IMR-90 (cell line): ENCODE data around the gene PDYN. TPM values are rescaled to one million over a fixed set of nuclear protein-coding genes. Genes with fewer than 3 reads are reported as not detected.

Experiments used
- ATAC-seq: fragments of 200-7000 bp; cut with Tn5 transposase; 2 replicates; pipeline ENCODE4 v1.9.1; 2020; ENCODE audit warnings: low read depth, mild to moderate bottlenecking, moderate library complexity
- BruUV-seq: library from RNA; stranded (reverse); fragments of 400-500 nt; replicated peaks from 2 replicates; lab custom pipeline; 2021; lab: Mats Ljungman, UMichigan
- CTCF ChIA-PET: fragments of 300-600 bp; formaldehyde crosslinking; extraction: SDS; loops from one replicate; lab custom pipeline; 2021; ENCODE audit warnings: antibody characterized with exemption; lab: Yijun Ruan, JAX
- POLR2A ChIA-PET: fragments of 300-600 bp; sonication (Branson Sonifier 250); formaldehyde crosslinking; loops from one replicate; lab custom pipeline; 2022; ENCODE audit warnings: antibody characterized with exemption; ENCODE audit not compliant: unreplicated experiment; lab: Charles Lee
- DNase-seq: peaks from one replicate; pipeline ENCODE4 v3.0.0; 2013
- H2AFZ ChIP-seq: replicated peaks from 2 replicates; pipeline ENCODE3; 2013; ENCODE audit warnings: low read length, mild to moderate bottlenecking; ENCODE audit not compliant: poor library complexity
- H2AK5ac ChIP-seq: 2 replicates; pipeline ENCODE4 v1.6.1; 2013; ENCODE audit warnings: low read depth, low read length, inconsistent platforms
- H2AK9ac ChIP-seq: replicated peaks from 2 replicates; pipeline ENCODE3; 2013; ENCODE audit warnings: mild to moderate bottlenecking, low read depth, low read length, moderate library complexity; ENCODE audit not compliant: poor library complexity
- H2BK120ac ChIP-seq: 2 replicates; pipeline ENCODE4 v1.6.1; 2013; ENCODE audit warnings: low read depth, low read length, inconsistent platforms
- H2BK15ac ChIP-seq: 3 replicates; pipeline ENCODE4 v1.6.1; 2013; ENCODE audit warnings: low read depth, low read length, inconsistent platforms
- H2BK20ac ChIP-seq: 2 replicates; pipeline ENCODE4 v1.6.1; 2013; ENCODE audit warnings: low read depth, mild to moderate bottlenecking, inconsistent platforms, low read length, moderate library complexity
- H2BK5ac ChIP-seq: 2 replicates; pipeline ENCODE4 v1.6.1; 2013; ENCODE audit warnings: mild to moderate bottlenecking, low read depth, low read length, inconsistent platforms; ENCODE audit not compliant: poor library complexity, severe bottlenecking
- H3K14ac ChIP-seq: replicated peaks from 2 replicates; pipeline ENCODE4 v1.6.1; 2013; ENCODE audit warnings: low read depth, low read length, inconsistent platforms
- H3K18ac ChIP-seq: 2 replicates; pipeline ENCODE4 v1.6.1; 2013; ENCODE audit warnings: low read depth, low read length, control low read depth
- H3K23ac ChIP-seq: 2 replicates; pipeline ENCODE4 v1.6.1; 2013; ENCODE audit warnings: low read depth, low read length, inconsistent platforms
- H3K27ac ChIP-seq: 2 replicates; pipeline ENCODE4 v1.5.1; 2013; ENCODE audit warnings: mild to moderate bottlenecking, control low read depth, low read length; ENCODE audit not compliant: insufficient read depth
- H3K27me3 ChIP-seq: 2 replicates; pipeline ENCODE4 v1.6.1; 2013; ENCODE audit warnings: low read length; ENCODE audit not compliant: control insufficient read depth, insufficient read depth
- H3K36me3 ChIP-seq: 2 replicates; pipeline ENCODE4 v1.6.1; 2013; ENCODE audit warnings: low read length, mixed read lengths; ENCODE audit not compliant: control insufficient read depth, insufficient read depth
- H3K4ac ChIP-seq: 2 replicates; pipeline ENCODE4 v1.6.1; 2013; ENCODE audit warnings: low read depth, low read length, inconsistent platforms
- H3K4me1 ChIP-seq: 2 replicates; pipeline ENCODE4 v1.6.1; 2013; ENCODE audit warnings: low read length, mixed read lengths; ENCODE audit not compliant: control insufficient read depth, insufficient read depth
- H3K4me2 ChIP-seq: 2 replicates; pipeline ENCODE4 v1.6.1; 2013; ENCODE audit warnings: low read depth, mild to moderate bottlenecking, control low read depth, low read length, moderate library complexity
- H3K4me3 ChIP-seq: 2 replicates; pipeline ENCODE4 v1.5.1; 2013; ENCODE audit warnings: low read depth, mild to moderate bottlenecking, control low read depth, low read length, moderate library complexity; ENCODE audit not compliant: insufficient read depth
- H3K56ac ChIP-seq: 2 replicates; pipeline ENCODE4 v1.6.1; 2013; ENCODE audit warnings: low read length, inconsistent platforms; ENCODE audit not compliant: insufficient read depth; ENCODE audit errors: extremely low read depth
- H3K79me1 ChIP-seq, 2 experiments: 2 replicates each; pipeline ENCODE4 v1.6.1; 2013; ENCODE audit warnings: low read length in 2 of 2, inconsistent platforms in 1 of 2, low read depth in 1 of 2
- H3K9ac ChIP-seq: 2 replicates; pipeline ENCODE4 v1.6.1; 2013; ENCODE audit warnings: low read depth, low read length, control low read depth
- H3K9me1 ChIP-seq: 2 replicates; pipeline ENCODE4 v1.6.1; 2013; ENCODE audit warnings: low read length, inconsistent platforms; ENCODE audit not compliant: insufficient read depth
- H3K9me3 ChIP-seq: 2 replicates; pipeline ENCODE4 v1.6.1; 2013; ENCODE audit warnings: low read length; ENCODE audit not compliant: control insufficient read depth, insufficient read depth
- H4K20me1 ChIP-seq: 2 replicates; pipeline ENCODE4 v1.6.1; 2013; ENCODE audit warnings: low read length, inconsistent platforms; ENCODE audit not compliant: insufficient read depth
- H4K5ac ChIP-seq: 2 replicates; pipeline ENCODE4 v1.6.1; 2013; ENCODE audit warnings: mild to moderate bottlenecking, low read depth, low read length, control low read depth
- H4K8ac ChIP-seq, 2 experiments: 2 replicates each; pipeline ENCODE4 v1.6.1; 2013; ENCODE audit warnings: low read depth in 2 of 2, low read length in 2 of 2, control low read depth in 1 of 2, inconsistent platforms in 1 of 2
- H4K91ac ChIP-seq: 2 replicates; pipeline ENCODE4 v1.6.1; 2013; ENCODE audit warnings: low read depth, low read length, inconsistent platforms; ENCODE audit not compliant: insufficient read depth
- BHLHE40 ChIP-seq: fragments of 150-350 bp; IDR thresholded peaks from 2 replicates; pipeline ENCODE4 v1.6.1; 2016; ENCODE audit warnings: mild to moderate bottlenecking, low read depth, low read length
- CEBPB ChIP-seq: IDR thresholded peaks from 2 replicates; pipeline ENCODE4 v1.6.1; 2012; ENCODE audit warnings: low read depth, low read length, improper control_type of control experiment
- CHD1 ChIP-seq: IDR thresholded peaks from 2 replicates; pipeline ENCODE4 v1.6.1; 2012; ENCODE audit warnings: low read depth, low read length, improper control_type of control experiment
- CTCF ChIP-seq: conservative IDR thresholded peaks from 2 replicates; pipeline ENCODE4 v1.5.1; 2012; ENCODE audit warnings: mild to moderate bottlenecking, low read depth, low read length, improper control_type of control experiment
- ELK1 ChIP-seq: fragments of 150-350 bp; IDR thresholded peaks from 2 replicates; pipeline ENCODE4 v1.6.1; 2016; ENCODE audit warnings: low read depth, mild to moderate bottlenecking, low read length, moderate library complexity, borderline replicate concordance
- FOS ChIP-seq: fragments of 150-350 bp; IDR thresholded peaks from 2 replicates; pipeline ENCODE4 v1.6.1; 2016; ENCODE audit warnings: low read depth, low read length
- MAFK ChIP-seq: IDR thresholded peaks from 2 replicates; pipeline ENCODE4 v1.6.1; 2012; ENCODE audit warnings: low read depth, low read length, improper control_type of control experiment
- MAZ ChIP-seq: IDR thresholded peaks from 2 replicates; pipeline ENCODE4 v1.6.1; 2012; ENCODE audit warnings: low read depth, mild to moderate bottlenecking, low read length, improper control_type of control experiment, moderate library complexity, borderline replicate concordance
- MXI1 ChIP-seq: IDR thresholded peaks from 2 replicates; pipeline ENCODE4 v1.6.1; 2012; ENCODE audit warnings: low read depth, mild to moderate bottlenecking, low read length, moderate library complexity, borderline replicate concordance
- NFE2L2 ChIP-seq: fragments of 150-350 bp; IDR thresholded peaks from 2 replicates; pipeline ENCODE4 v1.6.1; 2016; ENCODE audit warnings: low read depth, mild to moderate bottlenecking, low read length
- POLR2A ChIP-seq: IDR thresholded peaks from 2 replicates; pipeline ENCODE4 v1.6.1; 2012; ENCODE audit warnings: mild to moderate bottlenecking, low read depth, low read length
- RAD21 ChIP-seq: IDR thresholded peaks from 2 replicates; pipeline ENCODE4 v1.6.1; 2012; ENCODE audit warnings: low read length, improper control_type of control experiment
- RCOR1 ChIP-seq: IDR thresholded peaks from 2 replicates; pipeline ENCODE4 v1.6.1; 2012; ENCODE audit warnings: mild to moderate bottlenecking, low read length, improper control_type of control experiment; ENCODE audit not compliant: insufficient replicate concordance
- RFX5 ChIP-seq: IDR thresholded peaks from 2 replicates; pipeline ENCODE4 v1.8.0; 2012; ENCODE audit warnings: low read depth, mild to moderate bottlenecking, low read length, moderate library complexity
- SMC3 ChIP-seq: fragments of 150-350 bp; IDR thresholded peaks from 2 replicates; pipeline ENCODE4 v1.6.1; 2016; ENCODE audit warnings: low read depth, mild to moderate bottlenecking, antibody characterized with exemption, low read length, moderate library complexity
- USF2 ChIP-seq: fragments of 150-350 bp; IDR thresholded peaks from 2 replicates; pipeline ENCODE4 v1.6.1; 2017; ENCODE audit warnings: mild to moderate bottlenecking, antibody characterized with exemption, low read length, low read depth
- WGBS, 2 experiments: methylation state at CpG; one replicate each; pipeline versions ENCODE4 v1.1.5 to v1.1.7; 2013; ENCODE audit warnings: missing lambda C conversion rate in 2 of 2; ENCODE audit not compliant: insufficient read length in 1 of 2; ENCODE audit errors: extremely low coverage in 2 of 2; 5-methylcytosine and 5-hydroxymethylcytosine counted together
- dilution Hi-C: fragments of 300-500 bp; cut with HindIII; formaldehyde crosslinking; loops from one replicate; pipeline ENCODE4 v1.14.3; 2018; ENCODE audit warnings: low sequenced_read_pairs; ENCODE audit not compliant: unreplicated experiment
- in situ Hi-C: fragments of 300-500 bp; cut with MboI; formaldehyde crosslinking; loops from 3 replicates; pipeline ENCODE4 v1.14.3; 2019; ENCODE audit warnings: low sequenced_read_pairs, inconsistent platforms, mixed read lengths
- intact Hi-C: fragments of 100-400 bp; cut with micrococcal nuclease; formaldehyde crosslinking; loops from 2 replicates; pipeline ENCODE4 v1.10.0; 2022
- polyA plus RNA-seq, 3 experiments: library from polyadenylated mRNA; depleted of rRNA; stranded (reverse); fragments of >200 nt; gene quantifications; 2 replicates each; pipeline ENCODE4 v1.2.3, GENCODE V29; 2012; ENCODE audit warnings: low replicate concordance in 1 of 3
- total RNA-seq: library from RNA; depleted of rRNA; stranded (reverse); fragments of >200 nt; gene quantifications from 2 replicates; pipeline ENCODE4 v1.2.3, GENCODE V29; 2012

PDYN gene
- total and polyA plus RNA-seq, 2 of the 4 experiments (the other 2 are of a cell fraction), result not detected

DNA sequence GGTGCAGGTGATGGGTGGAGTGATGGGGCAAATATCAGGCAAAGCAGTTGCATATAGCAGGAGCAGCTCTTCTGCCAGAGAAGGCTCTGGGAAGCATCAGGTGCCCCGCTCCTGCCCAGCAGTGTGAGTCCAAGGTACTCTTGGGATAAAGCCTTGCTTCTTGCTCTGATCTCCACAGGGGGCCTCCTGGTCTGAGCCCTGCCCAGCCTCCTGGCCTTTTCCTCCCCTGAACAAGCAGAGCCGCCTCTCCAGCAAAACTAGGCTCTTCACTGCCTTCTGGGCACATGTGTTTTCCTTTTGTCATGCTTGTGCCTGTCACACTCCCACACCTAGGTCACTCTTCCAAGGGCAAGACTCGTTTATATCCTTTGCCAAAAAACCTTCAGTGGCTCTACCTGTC is 64.4 kb downstream of the PDYN start:
- Histone ChIP-seq H4K91ac (no peak overlapping the region), H3K23ac (no peak overlapping the region), H3K9me1 (peaks cover 11% of the 10 kb centered on the region; the same call in 1 of the 2 replicates), H2AK9ac (no peak overlapping the region), H3K4me1 (peaks cover 8% of the 10 kb centered on the region), H3K14ac (no peak overlapping the region), H2BK15ac (no peak overlapping the region), H3K27ac (no peak overlapping the region), H3K27me3 (no peaks in the 10 kb centered on the region), H2AK5ac (no peak overlapping the region), H3K4me2 (no peak overlapping the region), H4K5ac (no peak overlapping the region), H2AFZ (no peak overlapping the region), H4K8ac (no peak overlapping the region), H3K79me1 (no peaks in the 10 kb centered on the region; a peak in 1 of 4 replicates), H2BK120ac (no peak overlapping the region), H3K4me3 (no peak overlapping the region), H3K56ac (no peak overlapping the region), H4K20me1 (peaks cover 5% of the 10 kb centered on the region), H3K4ac (no peak overlapping the region), H3K36me3 (peaks cover 21% of the 10 kb centered on the region), H2BK5ac (no peak overlapping the region), H3K9me3 (no peaks in the 10 kb centered on the region), H3K9ac (no peak overlapping the region), H3K18ac (no peak overlapping the region), H2BK20ac (no peak overlapping the region)
- intact Hi-C loops (no loop called here), dilution Hi-C loops (no loop called here), in situ Hi-C loops (no loop called here)
- CTCF ChIA-PET, result no interaction called here
- POLR2A ChIA-PET, result no interaction called here
- no peak for TF ChIP-seq RFX5
- no peak for TF ChIP-seq MXI1
- TF ChIP-seq MAFK, result no peak
- no peak for TF ChIP-seq ELK1
- TF ChIP-seq RCOR1, result no peak
- no peak for TF ChIP-seq CEBPB
- no peak for TF ChIP-seq POLR2A
- TF ChIP-seq FOS, result no peak
- no peak for TF ChIP-seq SMC3
- TF ChIP-seq MAZ, result no peak
- TF ChIP-seq CHD1, result no peak
- TF ChIP-seq BHLHE40, result no peak
- TF ChIP-seq NFE2L2, result no peak
- TF ChIP-seq CTCF, result no peak
- no peak for TF ChIP-seq USF2
- no peak for TF ChIP-seq RAD21
- DNase-seq (no peak), ATAC-seq (no peak)
- BruUV-seq, result no TSS peak
- 100% methylated on average over 2 of the region's 3 CpGs; no CpG with 5 or more reads in 1 of the 2 experiments for WGBS, 2 experiments
